ENCODE data around the gene TEAD4. TPM values are rescaled to one million over a fixed set of nuclear protein-coding genes. Genes with fewer than 3 reads are reported as not detected.

Gene TEAD4
- total RNA-seq, 1 experiment from 2014 or later = 39.8 TPM

DNA sequence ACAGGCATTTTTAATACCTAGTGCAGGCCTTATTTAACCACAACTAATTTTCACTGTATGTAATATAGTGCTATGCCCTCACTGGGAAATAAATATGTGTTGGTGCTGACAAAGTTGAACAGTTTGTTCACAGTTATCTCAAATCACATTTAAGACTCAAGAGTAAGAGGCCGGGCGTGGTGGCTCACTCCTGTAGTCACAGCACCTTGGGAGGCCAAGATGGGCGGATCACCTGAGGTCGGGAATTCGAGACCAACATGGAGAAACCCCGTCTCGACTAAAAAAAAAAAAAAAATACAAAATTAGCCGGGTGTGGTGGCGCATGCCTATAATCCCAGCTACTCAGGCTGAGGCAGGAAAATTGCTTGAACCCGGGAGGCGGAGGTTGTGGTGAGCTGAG is 22.9 kb upstream of the TEAD4 start:
- DNase-seq (ENCODE audit: low spot score) = no peak
- ChIA-PET CTCF (no interaction called here), POLR2A (ENCODE audit: low non-redundant PET) (no interaction called here)
- Histone ChIP-seq H3K4me1 (ENCODE audit: insufficient read depth, low read length, poor library complexity, severe bottlenecking) (no peaks in the 10 kb centered on the region), H3K27ac (ENCODE audit: low read depth, low read length, poor library complexity, severe bottlenecking) (no peak overlapping the region), H3K27me3 (replicated peaks; ENCODE audit: insufficient read depth, low read depth, low read length, poor library complexity) (no peaks in the 10 kb centered on the region), H3K4me3 (ENCODE audit: low read depth, low read length, poor library complexity, severe bottlenecking) (no peak overlapping the region), H3K36me3 (ENCODE audit: insufficient read depth, low read length, poor library complexity, severe bottlenecking) (peaks cover 80% of the 10 kb centered on the region), H3K9me3 (ENCODE audit: low read depth, low read length, poor library complexity, severe bottlenecking) (no peaks in the 10 kb centered on the region)
- BruUV-seq (replicated peaks) = no TSS peak
- intact Hi-C loops (cut with micrococcal nuclease; ENCODE audit: unreplicated experiment) = no loop called here
- TF ChIP-seq, protein P1, sequence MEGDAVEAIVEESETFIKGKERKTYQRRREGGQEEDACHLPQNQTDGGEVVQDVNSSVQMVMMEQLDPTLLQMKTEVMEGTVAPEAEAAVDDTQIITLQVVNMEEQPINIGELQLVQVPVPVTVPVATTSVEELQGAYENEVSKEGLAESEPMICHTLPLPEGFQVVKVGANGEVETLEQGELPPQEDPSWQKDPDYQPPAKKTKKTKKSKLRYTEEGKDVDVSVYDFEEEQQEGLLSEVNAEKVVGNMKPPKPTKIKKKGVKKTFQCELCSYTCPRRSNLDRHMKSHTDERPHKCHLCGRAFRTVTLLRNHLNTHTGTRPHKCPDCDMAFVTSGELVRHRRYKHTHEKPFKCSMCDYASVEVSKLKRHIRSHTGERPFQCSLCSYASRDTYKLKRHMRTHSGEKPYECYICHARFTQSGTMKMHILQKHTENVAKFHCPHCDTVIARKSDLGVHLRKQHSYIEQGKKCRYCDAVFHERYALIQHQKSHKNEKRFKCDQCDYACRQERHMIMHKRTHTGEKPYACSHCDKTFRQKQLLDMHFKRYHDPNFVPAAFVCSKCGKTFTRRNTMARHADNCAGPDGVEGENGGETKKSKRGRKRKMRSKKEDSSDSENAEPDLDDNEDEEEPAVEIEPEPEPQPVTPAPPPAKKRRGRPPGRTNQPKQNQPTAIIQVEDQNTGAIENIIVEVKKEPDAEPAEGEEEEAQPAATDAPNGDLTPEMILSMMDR (conservative IDR thresholded peaks at IDR 0.05; ENCODE audit: low read depth, low read length) = no peak
- no peak for TF ChIP-seq EZH2 (IDR thresholded peaks at IDR 0.05; ENCODE audit: borderline replicate concordance, low read depth, low read length, poor library complexity, severe bottlenecking)

DNA sequence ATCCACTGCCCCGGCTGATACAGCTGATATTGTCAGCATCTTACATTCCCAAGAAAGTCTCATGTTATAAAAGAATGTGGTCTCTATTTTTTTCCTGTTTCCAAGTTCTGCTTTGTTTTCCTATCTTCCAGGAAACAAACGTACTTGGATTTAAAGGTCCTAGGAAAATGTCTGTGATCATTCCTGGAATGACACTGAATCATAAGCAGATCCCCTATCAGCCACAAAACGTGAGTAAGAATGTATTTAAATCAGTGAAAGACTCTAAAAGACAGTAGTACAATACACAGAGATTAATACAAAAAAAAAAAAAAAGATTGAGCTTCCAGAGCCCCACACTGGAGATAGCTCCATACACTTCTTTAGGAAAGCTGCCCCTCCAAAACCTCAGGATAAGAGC is 21.7 kb upstream of the TEAD4 start:
- intact Hi-C loops (cut with micrococcal nuclease; ENCODE audit: unreplicated experiment) = no loop called here
- H3K9me3 ChIP-seq (ENCODE audit: low read depth, low read length, poor library complexity, severe bottlenecking) = no peaks in the 10 kb centered on the region
- H3K27ac ChIP-seq (ENCODE audit: low read depth, low read length, poor library complexity, severe bottlenecking) = no peak overlapping the region
- H3K36me3 ChIP-seq (ENCODE audit: insufficient read depth, low read length, poor library complexity, severe bottlenecking) = peaks cover 69% of the 10 kb centered on the region
- no peak for DNase-seq (ENCODE audit: low spot score)
- TF ChIP-seq EZH2 (IDR thresholded peaks at IDR 0.05; ENCODE audit: borderline replicate concordance, low read depth, low read length, poor library complexity, severe bottlenecking) = no peak
- TF ChIP-seq, protein P1 (conservative IDR thresholded peaks at IDR 0.05; ENCODE audit: low read depth, low read length) = no peak
- POLR2A ChIA-PET (ENCODE audit: low non-redundant PET) = no interaction called here
- H3K4me3 ChIP-seq (ENCODE audit: low read depth, low read length, poor library complexity, severe bottlenecking) = no peak overlapping the region
- no TSS peak for BruUV-seq (replicated peaks)
- H3K27me3 ChIP-seq (replicated peaks; ENCODE audit: insufficient read depth, low read depth, low read length, poor library complexity) = no peaks in the 10 kb centered on the region
- CTCF ChIA-PET = no interaction called here
- H3K4me1 ChIP-seq (ENCODE audit: insufficient read depth, low read length, poor library complexity, severe bottlenecking) = no peaks in the 10 kb centered on the region

DNA sequence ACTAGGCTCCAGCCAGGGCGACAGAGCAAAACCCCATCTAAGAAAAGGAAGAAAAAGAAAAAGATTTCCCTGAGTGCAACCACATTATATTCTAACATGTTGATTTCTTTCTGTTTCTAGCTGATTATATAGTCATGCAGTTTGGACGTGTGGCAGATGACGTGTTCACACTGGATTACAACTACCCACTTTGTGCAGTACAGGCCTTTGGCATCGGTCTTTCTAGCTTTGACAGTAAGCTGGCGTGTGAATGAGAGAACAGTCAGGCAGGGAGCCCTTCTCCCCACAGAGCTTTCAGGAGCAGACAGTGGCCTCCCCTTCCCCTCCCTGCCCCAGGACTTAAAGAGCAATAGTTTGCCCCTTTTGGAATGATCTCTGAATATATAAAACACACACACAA is 20.0 kb upstream of the TEAD4 start:
- no peak overlapping the region for H3K4me3 ChIP-seq (ENCODE audit: low read depth, low read length, poor library complexity, severe bottlenecking)
- TF ChIP-seq EZH2 (IDR thresholded peaks at IDR 0.05; ENCODE audit: borderline replicate concordance, low read depth, low read length, poor library complexity, severe bottlenecking) = no peak
- TF ChIP-seq, protein P1 (conservative IDR thresholded peaks at IDR 0.05; ENCODE audit: low read depth, low read length) = no peak
- DNase-seq (ENCODE audit: low spot score) = no peak
- no peaks in the 10 kb centered on the region for H3K9me3 ChIP-seq (ENCODE audit: low read depth, low read length, poor library complexity, severe bottlenecking)
- BruUV-seq (replicated peaks) = no TSS peak
- H3K27ac ChIP-seq (ENCODE audit: low read depth, low read length, poor library complexity, severe bottlenecking) = no peak overlapping the region
- ChIA-PET CTCF (no interaction called here), POLR2A (ENCODE audit: low non-redundant PET) (no interaction called here)
- H3K4me1 ChIP-seq (ENCODE audit: insufficient read depth, low read length, poor library complexity, severe bottlenecking) = no peaks in the 10 kb centered on the region
- intact Hi-C loops (cut with micrococcal nuclease; ENCODE audit: unreplicated experiment) = no loop called here
- H3K27me3 ChIP-seq (replicated peaks; ENCODE audit: insufficient read depth, low read depth, low read length, poor library complexity) = no peaks in the 10 kb centered on the region
- peaks cover 52% of the 10 kb centered on the region for H3K36me3 ChIP-seq (ENCODE audit: insufficient read depth, low read length, poor library complexity, severe bottlenecking)

Data from A673 (cell line).